GM12872 (cell line): Measurements from ENCODE around the gene YY1.

ENCODE experiments used
- CTCF ChIP-seq: IDR thresholded peaks from 3 replicates; pipeline ENCODE4 v1.5.1; 2011; ENCODE audit warnings: low read depth, mild to moderate bottlenecking, low read length, moderate library complexity; ENCODE audit not compliant: insufficient read depth

YY1 gene

GRCh38 chr14:100238419-100239210 lies at the start of gene YY1:
Gene YY1, plus strand, starts transcription at chr14:100239144. Its CDS starts 101 bp downstream, at chr14:100239245.
- no peak for TF ChIP-seq CTCF

DNA sequence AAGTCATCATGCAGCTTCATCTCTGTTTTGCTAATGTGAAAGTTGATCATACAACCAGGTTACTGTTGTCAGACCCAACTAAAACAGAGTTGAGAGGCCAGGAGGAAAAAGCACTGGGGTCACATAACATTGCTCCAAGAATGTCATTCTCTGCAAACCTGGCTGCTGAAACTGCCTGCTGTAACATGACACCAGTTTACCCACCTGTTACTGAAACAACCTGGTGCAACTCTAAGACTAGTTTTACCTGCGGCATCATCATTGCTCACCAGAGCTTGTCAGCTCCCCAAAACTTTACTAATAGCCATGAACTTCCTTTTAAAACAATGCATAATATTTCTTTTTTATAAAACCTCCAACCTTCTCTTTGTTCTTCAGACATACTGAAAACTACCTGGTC lies 48.8 kb upstream of the YY1 start:
- TF ChIP-seq CTCF = no peak

GRCh38 chr14:100191584-100192249 lies 47.2 kb upstream of the YY1 start:
- TF ChIP-seq CTCF = no peak

DNA sequence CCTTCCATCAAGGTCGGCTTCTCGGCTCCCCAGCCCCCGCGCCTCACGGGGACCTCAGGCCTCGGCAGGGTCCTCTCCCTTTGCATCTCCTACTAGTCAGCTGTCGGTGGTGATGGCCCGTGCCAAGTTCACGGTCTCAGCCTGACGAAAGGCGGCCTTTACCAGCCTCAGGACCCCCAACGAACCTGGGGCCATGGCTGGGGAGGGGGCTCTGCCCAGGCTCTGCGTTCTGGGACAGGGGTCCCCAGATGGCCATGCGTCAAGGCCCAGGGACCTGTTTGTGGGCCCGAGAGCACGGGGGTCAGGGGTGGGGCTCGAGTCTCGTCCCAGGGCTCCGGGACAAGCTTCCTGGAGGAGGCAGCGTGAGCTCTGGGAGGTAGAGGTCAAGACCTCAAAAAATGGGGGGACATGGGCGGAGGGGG lies 46.7 kb upstream of the YY1 start:
- no peak for TF ChIP-seq CTCF

DNA sequence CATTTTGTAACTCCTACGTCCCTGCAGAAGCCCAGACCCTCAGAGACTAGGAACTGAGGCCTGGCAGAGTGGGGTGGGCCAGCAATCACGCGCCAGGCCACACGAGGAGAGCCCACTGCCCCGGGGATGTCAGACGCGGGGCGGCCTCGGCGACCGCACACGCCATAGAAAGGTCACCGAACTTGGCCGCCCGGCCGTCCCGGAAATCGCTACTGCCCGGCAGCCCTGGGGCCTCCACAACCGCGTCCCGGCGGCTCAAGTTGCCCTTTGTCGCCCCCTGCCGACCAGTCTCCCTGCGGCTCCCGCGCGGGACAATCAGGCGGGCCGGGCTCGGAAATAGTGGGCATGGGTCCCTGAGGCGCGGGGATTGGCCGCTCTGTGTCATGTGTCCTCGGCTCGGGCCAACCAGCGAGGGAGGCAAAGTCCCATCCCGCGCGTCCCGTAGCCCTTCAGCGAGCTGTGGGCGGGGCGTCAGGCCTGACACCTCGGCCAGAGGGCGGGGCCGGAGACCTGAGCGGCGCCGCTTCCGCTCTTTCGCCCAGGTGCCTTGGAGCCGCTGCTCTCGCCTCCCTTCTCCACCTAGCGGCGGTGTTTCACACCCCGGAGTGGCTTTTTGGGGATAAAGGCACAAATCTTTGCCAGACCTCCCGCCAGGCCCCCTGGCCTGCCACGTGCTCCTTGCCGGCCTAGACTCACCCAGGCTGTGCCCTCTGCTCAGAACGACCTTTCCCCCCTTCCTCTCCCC lies 46.1 kb upstream of the YY1 start:
- peak; percentile 64 for TF ChIP-seq CTCF

GRCh38 chr14:100193417-100194357 lies 45.3 kb upstream of the YY1 start:
- peak; percentile 19; the same call in 1 of the 3 replicates for TF ChIP-seq CTCF
